HG03575 (cell line): Measurements from ENCODE around the gene NBEAL2.

Experiments
- ATAC-seq: cut with Tn5 transposase; IDR thresholded peaks from one replicate; pipeline ENCODE4 v1.9.1; 2021; ENCODE audit not compliant: unreplicated experiment, insufficient number of reproducible peaks, low FRiP score; ENCODE audit errors: extremely low read depth

Gene NBEAL2

DNA sequence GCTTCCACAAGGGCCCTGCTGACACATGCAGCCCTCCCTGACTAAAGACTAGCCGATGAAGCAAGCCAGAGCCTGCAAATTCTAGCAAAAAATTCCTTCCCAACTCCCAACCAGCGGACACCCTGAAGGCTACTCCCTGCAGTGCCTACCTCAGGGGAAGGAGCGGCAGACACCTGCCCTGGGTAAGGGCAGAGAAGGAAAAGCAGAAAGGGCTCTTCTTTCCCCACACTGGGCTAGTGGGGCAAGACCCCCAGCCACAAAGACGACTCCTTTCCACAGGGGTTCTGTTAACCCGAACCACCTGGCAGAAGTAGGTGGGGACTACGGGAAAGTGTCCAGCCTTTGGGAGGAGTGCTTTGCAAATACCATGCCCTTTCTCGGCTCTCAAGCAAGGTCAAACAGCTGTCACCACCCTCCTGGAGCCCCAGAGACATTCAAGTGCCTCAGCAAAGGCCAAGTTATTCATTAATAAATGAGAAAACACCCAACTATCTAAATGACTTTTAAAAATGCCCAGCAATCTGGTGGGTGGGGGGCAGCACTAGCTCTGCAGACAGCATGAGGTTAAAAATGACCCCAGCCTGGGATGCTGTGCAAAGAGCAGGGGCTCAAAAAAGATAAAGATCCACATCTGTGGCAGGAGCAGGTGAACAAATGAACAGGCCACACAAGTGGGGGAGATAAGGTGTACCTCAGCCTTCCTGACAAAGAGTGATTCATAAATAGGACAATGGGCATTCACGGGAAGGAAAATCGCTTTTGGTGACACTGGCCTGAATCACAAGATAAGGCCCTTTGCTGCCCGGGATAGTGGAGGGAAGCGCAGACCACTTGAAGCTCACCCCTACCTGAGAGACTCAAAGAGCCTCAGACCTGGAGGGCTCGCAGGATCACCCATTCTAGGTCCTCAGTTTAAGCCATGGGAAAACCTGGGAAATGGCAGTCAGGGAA lies 36.0 kb upstream of the NBEAL2 start:
- ATAC-seq: no peak

DNA sequence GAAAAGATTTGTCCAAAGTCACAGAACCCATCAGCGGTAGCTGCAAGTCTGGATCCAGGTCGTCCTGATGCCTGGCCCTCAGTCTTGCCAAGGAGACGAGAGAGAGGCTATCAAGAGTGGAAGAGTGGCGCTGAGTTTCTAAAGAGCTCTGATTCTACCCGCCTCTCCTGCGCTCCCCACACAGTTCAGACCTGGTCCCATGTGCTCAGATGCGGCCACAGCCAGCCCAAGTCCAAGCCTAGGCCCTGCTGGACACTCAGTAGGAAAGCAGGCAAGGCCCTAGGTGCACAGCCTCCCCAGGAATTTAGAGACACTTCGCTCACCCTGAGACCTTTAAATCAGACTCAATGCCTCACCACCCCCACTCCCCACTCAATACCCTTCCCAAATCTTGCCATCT lies 35.3 kb upstream of the NBEAL2 start:
- ATAC-seq: no peak

DNA sequence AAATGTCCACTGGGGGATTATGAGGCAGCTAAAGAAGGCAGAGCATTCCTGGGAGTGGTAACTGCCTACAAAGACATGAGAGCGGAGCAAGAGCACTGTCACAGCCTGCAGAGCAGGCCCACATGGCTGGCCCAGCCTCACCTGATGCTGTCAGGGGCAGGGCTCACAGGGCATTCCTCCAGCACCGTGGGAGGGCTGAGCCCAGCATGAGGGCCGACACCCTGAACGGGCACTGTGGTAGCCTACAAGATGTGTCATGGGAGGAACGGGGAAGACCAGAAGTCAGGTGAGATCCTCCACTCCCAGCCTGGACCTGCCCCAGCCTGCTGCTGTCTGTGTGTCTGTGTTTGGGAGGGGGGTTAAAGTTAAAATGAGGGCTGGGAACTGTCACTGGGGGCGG lies 33.0 kb upstream of the NBEAL2 start:
- ATAC-seq: no peak

DNA sequence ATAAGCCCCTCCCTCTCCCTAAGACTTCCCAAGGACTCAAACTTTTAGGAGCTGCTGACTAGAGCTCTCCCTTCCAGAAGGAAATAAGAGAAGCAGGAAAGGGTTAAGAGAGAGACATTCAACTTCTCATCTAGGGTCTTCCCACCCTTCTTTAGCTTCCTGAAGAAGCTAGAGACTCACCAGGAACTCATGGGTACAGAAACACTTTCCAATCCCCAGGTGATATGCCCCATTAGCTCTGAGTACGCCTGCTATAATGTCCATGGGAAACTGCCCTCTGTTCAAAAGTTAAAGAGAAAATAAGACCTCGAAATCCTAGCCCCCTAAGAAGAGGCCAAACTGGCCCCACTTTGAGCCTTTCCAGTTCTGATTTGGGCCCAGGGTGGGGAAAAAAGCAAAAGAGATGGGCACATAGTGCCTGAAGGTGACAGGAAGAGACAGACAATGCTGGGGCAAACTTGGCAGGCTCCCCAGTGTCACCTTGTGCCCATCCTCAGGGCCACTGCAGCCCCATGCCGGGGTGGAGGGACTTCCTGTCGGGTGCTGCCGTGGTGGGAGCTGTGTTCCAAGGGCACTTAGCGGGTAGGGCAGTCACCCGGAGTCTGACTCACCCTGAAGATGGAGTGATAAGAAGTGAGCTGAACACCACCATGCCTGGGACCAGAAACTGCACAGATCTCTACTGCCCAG lies 32.5 kb upstream of the NBEAL2 start:
- no peak for ATAC-seq

GRCh38 chr3:46947546-46947901 lies 31.9 kb upstream of the NBEAL2 start:
- no peak for ATAC-seq

- ATAC-seq: no peak
Measured at GRCh38 chr3:46947981-46948791, 31.3 kb upstream of the NBEAL2 start.

GRCh38 chr3:46948830-46949671 lies 30.4 kb upstream of the NBEAL2 start:
- ATAC-seq: no peak

- ATAC-seq: no peak
Measured at GRCh38 chr3:46950177-46950576, 29.3 kb upstream of the NBEAL2 start.

DNA sequence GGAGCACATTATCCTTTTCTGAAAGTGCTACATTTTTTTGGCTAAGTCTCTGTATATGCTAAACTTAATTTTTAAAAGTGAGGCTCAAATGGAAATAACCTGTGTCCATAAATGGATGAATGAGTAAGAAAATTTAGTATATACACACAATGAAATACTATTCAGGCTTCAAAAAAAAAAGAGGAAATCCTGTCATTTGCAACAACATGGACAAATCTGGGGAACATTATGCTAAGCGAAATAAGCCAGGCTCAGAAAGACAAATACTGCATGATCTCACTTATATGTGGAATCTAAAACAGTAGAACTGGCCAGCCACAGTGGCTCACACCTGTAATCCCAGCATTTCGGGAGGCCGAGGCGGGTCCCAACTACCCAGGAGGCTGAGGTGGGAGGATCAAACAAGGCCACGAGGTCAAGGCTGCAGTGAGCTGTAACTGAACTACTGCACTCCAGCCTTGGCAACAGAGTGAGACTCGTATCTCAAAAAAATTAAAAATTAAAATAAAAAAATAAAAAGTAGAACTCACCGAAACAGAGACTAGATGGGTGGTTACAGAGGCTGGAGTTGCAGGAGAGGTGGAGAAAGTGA lies 28.7 kb upstream of the NBEAL2 start:
- ATAC-seq: no peak

DNA sequence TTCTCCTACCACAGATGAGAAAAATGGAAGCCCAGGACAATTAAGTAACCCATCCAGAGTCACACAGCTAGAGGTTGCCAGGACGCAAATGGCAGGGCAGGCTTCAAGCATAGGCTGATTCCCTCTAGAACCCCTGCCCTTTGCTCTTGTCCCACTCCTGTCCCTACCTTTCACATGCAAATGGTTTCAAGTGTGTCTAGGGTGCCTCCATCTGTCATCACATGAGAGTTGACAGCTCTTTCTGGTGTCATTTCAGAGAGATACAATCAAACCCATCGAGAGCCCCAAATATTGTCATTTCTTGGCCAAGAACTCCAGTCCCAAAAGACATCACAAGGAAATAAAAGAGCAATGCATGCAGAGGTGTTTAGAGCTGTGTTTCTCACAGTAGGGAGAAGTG lies 26.7 kb upstream of the NBEAL2 start:
- no peak for ATAC-seq

DNA sequence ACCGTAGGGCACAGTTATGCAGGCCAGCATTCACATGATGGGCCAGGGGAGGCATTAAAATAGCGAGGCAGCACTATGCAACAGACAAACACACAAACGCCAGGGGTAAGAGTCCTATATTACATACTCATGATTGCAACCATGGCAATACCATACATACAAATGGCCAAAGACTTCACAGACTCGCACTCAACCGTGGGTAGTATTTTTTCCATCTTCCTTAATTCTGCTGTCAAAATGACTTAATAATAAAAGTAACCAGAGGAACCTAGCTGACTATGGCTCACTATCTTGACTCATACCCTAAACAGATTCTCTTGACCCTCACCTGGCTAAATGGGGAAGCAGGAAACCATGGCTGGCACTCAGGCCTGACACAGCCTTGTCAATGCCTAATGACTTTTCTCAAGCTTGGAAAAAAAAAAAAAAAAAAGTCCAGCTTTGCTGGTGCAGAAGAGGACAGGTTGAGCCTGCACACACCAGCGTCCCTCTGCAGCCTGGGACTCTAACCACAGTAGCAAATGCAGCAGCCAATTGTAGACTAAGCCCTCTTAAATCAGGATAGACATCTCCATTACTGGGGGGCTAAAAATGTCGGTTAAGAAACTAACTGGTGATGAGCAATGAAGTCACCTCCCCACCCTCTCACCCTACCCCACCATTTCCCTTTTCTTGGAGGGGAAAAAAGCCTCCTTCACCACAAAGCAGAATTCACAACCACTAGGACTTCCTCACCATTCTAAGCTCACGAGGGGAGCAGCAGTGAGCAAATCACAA lies 26.0 kb upstream of the NBEAL2 start:
- ATAC-seq: no peak

GRCh38 chr3:46954178-46954577 lies 25.3 kb upstream of the NBEAL2 start:
- ATAC-seq: no peak

- no peak for ATAC-seq
Measured at GRCh38 chr3:46955157-46955556, 24.3 kb upstream of the NBEAL2 start.

- ATAC-seq: no peak
Measured at GRCh38 chr3:46955801-46956259, 23.6 kb upstream of the NBEAL2 start.

DNA sequence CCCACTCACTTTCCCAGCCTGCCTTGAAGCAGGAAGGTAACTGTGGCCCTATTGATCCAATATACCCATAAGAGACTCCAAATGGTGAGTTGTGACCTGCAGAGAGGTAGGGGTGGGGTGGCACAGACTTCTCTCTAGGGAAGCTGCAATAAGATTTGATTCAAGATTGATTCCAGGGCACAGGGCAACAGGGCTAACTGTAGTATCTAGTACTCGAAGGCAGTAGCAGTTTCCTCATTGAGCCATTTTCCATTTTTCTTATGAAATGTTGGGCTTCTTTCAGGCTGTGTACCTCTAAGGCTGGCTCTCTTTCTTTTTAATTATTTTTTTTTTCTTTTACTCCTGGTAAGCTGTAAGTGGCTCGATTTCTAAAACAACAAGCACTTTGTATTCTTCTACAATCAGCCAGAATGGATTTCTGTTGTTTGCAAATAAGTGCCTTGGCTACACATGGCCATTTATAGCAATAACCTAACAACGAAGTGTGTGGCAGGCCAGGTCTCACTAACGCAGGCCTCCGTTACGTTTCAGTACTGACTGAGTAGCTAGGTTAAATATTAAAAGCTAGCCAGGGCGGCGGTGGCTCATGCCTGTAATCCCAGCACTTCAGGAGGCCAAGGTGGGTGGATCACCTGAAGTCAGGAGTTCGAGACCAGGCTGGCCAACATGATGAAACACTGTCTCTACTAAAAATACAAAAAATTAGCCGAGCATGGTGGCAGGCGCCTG lies 22.2 kb upstream of the NBEAL2 start:
- ATAC-seq: no peak

DNA sequence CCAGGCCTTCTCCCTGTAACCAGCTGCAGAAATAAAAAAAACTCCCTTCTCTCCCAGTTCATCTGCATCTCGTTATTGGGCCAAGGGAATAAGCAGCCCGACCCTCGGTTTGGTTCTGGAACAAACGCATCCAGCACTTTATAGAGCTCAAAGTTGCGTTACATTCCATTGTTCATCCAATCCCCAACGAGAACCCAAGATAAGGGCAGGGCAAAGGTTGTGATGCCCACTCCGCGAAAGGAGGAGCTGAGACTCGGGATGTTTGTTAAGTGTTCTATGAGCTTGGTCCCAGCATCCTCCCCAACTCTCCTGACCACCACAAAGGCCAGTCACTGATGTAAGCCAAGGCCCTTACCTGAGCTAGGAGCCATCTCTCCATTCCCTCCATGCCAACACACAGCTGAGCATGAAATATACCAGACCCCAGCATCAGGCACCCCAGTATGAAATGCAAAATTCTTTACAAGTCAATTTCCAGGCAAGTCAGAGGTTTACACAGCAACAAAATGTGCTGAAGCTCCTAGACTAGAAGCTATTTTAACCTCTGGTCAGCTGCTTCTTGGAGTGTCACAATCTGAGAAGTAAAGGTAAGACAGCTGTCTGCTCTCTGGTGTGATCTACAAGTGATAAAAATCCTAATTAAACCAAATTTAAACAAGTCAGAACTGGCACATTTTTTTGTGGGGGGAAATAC lies 20.9 kb upstream of the NBEAL2 start:
- no peak for ATAC-seq

GRCh38 chr3:46959161-46959511 lies 20.3 kb upstream of the NBEAL2 start:
- no peak for ATAC-seq
